ENCODE results near the gene PNO1. TPM values are rescaled to one million over a fixed set of nuclear protein-coding genes. Genes with fewer than 3 reads are reported as not detected.
"Not testable (repeated sequence)": the region's sequence is repeated elsewhere in the genome, so short reads cannot be mapped to it uniquely, and the experiment has no call there.

The PNO1 gene
- polyA plus RNA-seq (ENCODE audit: insufficient read length in 4 of 4) = 10 to 100 TPM; 16.1 to 20.2 (median 16.9) TPM

DNA sequence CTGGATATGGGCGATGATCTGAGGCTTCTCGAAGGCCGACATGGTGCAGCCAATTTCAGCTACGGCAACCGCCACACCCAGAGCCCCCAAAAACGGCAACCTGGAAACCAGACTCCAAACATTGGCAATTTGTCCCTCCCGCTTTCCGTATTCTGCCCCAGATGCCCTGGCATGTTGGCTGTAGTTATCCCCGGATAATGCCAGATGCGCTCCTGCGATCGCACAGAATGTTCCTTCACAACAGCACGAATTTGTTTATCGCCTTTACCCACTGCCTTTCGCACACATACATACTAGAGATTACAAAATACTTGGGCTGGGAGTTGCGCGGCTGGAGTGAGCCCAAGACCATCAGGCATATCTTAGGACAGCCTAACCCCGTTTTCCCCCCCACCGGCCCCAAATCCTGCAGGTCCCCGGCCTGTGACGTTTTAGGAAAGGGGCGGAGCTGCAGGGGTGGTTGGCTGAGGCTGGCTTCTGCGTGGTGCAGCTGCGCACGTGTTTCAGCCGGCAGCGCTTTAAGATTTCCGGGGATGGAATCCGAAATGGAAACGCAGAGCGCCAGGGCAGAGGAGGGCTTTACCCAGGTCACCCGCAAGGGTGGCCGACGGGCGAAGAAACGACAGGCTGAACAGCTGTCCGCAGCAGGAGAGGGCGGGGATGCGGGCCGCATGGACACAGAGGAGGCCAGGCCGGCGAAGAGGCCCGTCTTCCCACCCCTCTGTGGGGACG lies at the start of gene PNO1:
Gene PNO1, plus strand, starts transcription at position 487 of the 732 bp plus-strand sequence. Its CDS starts 47 bp downstream, at position 534.
- DNase-seq (ENCODE audit: low read depth in 4 of 4, low spot score in 2 of 4) = peak; percentile 95 to 99 (median 96)

DNA sequence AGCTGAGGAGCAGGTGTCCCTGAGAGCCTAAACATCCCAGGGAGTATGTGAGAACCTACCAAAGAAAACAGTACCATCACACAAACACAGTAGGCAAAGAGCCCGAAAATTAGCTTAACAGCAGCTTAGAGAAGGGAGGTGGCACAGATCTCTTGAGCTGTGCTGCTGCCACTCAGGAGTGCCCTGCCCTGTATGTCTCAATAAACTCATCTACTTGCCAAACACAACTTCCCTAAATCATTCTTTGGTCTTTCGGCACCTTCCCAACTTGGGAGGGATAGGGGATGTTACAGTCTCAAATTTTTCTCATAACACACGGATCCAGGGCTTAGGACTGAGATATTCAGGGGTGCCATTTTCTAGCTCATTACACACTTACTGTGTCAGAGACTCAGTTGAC lies 49.6 kb upstream of the PNO1 start:
- no peak for DNase-seq (ENCODE audit: low read depth in 4 of 4, low spot score in 2 of 4)

DNA sequence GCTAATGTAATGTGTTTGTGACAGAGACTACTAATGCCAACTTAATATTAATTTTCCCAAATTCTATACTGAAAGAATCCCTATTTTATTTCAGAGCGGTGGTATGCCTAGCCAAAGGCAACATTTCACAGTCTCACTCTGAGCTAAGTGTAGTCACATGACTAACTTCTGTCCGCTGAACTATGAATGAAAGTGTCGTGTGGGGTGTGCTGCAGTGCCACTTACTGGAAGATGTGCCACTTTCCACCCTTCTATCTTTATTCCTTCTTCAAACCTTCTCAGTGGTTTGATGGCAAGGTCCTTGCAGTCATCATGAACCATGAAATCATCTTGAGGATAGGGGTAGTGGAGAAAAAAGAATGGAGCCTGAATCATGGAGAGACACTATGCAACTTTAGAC lies 47.6 kb upstream of the PNO1 start:
- DNase-seq (ENCODE audit: low read depth in 4 of 4, low spot score in 2 of 4) = no peak

DNA sequence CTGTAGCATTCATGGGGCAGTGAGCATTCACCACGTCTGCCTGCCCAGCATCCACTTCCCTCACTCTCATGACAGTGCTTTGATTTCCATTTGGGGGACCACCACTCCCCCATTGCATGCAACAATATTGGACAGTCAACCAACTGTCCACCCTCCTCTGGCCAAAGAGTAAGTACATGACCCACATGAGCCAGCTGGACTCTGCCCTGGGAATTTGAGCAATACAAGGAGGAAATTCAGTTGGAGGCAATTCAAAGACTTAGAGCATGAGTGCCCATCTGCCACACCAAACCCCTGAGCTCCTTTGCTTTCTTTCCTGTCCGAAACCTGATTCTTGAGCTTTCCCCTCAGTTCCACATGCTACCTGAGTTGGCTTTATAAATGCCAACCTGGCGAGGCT lies 41.7 kb upstream of the PNO1 start:
- no peak for DNase-seq (ENCODE audit: low read depth in 4 of 4, low spot score in 2 of 4)

DNA sequence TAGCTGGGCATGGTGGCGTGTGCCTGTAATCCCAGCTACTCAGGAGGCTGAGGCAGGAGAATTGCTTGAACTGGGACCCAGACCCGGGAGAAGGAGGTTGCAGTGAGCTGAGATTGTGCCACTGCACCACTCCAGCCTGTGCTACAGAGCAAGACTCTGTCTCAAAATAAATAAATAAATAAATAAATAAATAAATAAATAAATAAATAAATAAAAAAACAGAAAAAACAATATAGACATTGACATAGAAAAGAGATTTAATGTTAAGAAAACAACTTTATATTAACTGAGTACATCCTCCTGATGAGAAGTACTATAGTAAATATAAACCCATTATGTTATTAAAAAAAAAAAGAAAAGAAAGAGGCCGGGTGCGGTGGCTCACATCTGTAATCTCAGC lies 39.8 kb upstream of the PNO1 start:
- not testable (repeated sequence) for DNase-seq (ENCODE audit: low read depth in 4 of 4, low spot score in 2 of 4)

- no peak for DNase-seq (ENCODE audit: low read depth in 4 of 4, low spot score in 2 of 4)
These were observed 38.9 kb upstream of the PNO1 start for GRCh38 chr2:68118816-68119215.

DNA sequence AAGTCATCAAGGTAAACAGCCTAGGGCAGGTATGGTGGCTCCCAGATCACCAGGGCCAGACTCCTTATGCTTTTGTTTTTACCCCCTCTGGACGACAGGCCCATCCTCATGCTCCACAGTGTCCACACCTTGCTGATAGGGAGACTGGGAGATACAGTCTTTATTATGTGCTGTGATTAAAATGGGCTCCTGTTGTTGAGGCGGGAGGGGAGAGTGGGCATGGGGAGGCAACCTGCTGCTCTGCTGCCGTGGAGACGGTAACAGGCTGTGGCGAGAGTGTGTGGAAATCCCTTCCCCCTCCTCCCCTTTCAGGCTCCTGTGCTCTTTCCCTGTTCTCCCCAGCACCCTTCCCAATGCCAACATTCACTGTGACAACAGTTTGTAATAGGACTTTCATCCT lies 38.2 kb upstream of the PNO1 start:
- DNase-seq (ENCODE audit: low read depth in 4 of 4, low spot score in 2 of 4) = no peak

- peak; percentile 41 to 82 (median 61) for DNase-seq (ENCODE audit: low read depth in 4 of 4, low spot score in 2 of 4)
These were observed 35.6 kb upstream of the PNO1 start for GRCh38 chr2:68121873-68122679.

- DNase-seq (ENCODE audit: low read depth in 4 of 4, low spot score in 2 of 4) = no peak
These were observed 35.1 kb upstream of the PNO1 start for GRCh38 chr2:68122680-68122964.

- DNase-seq (ENCODE audit: low read depth in 4 of 4, low spot score in 2 of 4) = no peak
These were observed 33.4 kb upstream of the PNO1 start for GRCh38 chr2:68124321-68124720.

- no peak for DNase-seq (ENCODE audit: low read depth in 4 of 4, low spot score in 2 of 4)
These were observed 31.9 kb upstream of the PNO1 start for GRCh38 chr2:68125821-68126220.

- no peak for DNase-seq (ENCODE audit: low read depth in 4 of 4, low spot score in 2 of 4)
These were observed 31.1 kb upstream of the PNO1 start for GRCh38 chr2:68126561-68126960.

DNA sequence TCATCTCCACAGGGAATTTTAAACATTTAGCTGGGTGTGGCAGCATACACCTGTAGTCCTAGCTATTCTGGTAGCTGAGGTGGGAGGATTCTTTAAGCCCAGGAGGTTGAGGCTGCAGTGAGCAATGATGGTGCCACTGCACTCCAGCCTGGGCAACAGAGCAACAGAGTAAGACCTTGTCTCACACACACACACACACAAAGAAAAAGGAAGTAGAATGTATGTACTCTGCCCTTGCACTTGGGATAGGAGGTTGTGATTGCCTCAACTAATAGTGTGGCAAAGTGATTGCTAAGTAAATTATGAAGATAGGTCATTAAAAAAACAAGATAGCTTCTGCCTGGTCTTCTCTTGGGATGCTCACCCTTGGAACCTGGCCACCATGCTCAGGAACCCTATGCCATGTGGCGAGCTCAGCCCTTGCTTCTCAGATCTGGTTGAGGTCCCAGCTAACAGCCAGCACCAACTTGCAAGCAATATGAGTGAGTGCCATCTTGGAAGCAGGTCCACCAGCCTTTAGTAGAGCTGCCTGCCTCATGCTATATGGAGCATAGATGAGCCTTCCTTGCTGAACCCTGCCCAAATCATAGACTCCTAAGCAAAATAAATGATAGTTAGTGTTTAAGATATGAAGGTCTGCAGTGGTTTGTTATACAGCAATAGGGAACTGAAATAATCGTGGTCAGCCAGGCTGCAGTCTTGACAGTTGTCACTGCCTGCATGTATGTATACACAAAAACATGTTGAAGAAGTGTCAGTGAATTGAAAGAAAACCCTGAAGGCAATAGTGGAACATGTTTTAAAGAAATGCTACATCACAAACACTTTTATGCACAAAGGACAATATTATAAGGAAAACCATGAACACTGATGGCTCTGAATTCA lies 30.1 kb upstream of the PNO1 start:
- DNase-seq (ENCODE audit: low read depth in 4 of 4, low spot score in 2 of 4) = no peak

DNA sequence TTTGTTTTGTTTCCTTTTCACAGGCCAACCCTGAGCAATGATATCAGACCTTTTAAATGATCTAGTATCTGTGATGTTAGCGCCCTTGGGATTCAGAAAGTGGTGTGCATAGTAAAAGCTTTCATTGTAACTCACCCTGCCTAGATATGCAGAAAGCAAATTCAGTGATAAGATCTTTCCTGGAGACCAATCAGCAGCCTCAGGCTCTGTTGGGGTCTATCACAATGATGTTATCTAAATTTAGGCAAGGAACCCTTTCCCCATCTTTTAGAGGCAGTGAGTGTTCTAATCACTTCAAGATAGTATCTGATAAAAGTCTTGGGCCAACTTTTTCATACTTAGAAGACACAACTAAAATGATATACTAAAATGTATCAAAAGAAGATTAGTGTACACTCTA lies 23.6 kb upstream of the PNO1 start:
- DNase-seq (ENCODE audit: low read depth in 4 of 4, low spot score in 2 of 4) = no peak

- DNase-seq (ENCODE audit: low read depth in 4 of 4, low spot score in 2 of 4) = no peak
These were observed 23.1 kb upstream of the PNO1 start for GRCh38 chr2:68134554-68134953.

DNA sequence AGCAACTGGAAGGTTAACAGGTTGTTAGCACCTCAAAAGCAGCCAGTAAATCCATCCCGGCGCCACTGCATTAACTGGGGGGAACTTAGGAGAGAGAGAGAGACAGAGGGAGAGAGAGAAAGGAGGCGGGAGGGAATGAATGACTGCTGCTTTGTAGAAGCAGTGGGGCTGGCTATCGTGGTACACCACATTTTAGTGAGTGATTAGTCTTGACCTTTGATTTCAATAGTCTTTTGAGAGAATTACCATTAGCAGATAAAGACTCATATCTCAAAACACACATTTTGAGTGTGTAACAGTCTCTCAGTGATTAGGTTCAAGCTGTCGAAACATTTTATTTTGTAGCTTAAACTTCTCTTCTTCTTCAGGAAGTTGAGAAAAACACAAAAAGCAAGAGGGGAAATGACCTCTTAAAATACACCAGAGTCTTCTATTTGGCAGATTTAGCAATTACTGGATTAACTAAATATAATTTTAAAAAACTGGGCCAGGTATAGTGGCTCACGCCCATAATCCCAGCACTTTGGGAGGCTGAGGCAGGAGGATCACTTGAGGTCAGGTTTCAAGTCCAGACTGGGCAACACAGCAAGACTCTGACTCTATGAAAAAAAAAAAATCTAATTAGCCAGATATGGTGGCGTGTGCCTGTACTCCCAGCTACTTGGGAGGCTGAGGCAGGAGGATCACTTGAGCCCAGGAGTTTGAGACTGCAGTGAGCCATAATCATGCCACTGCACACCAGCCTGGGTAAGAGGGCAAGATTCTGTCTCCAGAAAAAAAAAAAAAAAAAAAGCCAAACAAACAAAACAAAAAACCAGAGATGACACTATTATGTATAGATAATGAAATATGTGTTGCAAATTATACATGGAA lies 22.0 kb upstream of the PNO1 start:
- DNase-seq (ENCODE audit: low read depth in 4 of 4, low spot score in 2 of 4) = no peak

DNA sequence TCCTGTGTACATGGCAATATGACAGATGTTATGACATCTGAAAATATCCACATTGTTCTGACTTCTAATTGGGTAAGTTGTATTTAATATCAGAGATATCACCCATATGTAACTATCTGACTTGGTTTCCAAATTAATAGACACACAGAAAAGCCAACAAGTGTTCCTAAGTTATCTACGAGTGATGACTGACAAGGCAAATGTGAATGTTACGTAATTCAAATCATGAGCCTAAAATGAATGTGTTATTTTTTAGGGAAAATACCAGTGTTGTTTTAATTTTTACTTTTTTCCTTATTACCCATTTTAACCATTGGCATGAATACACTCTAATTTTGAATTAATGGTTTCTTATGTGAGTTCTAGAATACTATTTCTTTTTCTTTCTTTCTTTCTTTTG lies 15.8 kb upstream of the PNO1 start:
- DNase-seq (ENCODE audit: low read depth in 4 of 4, low spot score in 2 of 4) = no peak

DNA sequence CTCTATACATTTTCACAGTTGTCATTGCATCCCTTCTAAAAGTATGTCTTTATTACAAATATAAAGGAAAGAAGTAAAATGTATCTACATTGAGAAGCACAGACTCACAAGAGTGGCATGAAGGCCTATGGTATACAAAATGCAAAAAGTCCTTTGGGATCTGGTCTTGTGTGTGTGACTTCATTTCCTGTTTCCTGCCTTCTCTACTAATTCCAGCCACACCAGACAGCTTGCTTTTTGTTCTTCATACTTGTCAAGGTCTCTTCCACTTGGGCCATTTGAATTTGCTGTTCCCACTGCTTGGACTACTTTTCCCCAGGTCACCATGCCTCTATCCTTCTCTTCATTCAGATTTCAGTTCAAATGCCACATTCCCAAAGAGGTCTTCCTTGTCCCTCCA lies 6.7 kb upstream of the PNO1 start:
- no peak for DNase-seq (ENCODE audit: low read depth in 4 of 4, low spot score in 2 of 4)

GRCh38 chr2:68152681-68153347 lies 4.9 kb upstream of the PNO1 start:
- no peak for DNase-seq (ENCODE audit: low read depth in 4 of 4, low spot score in 2 of 4)

DNA sequence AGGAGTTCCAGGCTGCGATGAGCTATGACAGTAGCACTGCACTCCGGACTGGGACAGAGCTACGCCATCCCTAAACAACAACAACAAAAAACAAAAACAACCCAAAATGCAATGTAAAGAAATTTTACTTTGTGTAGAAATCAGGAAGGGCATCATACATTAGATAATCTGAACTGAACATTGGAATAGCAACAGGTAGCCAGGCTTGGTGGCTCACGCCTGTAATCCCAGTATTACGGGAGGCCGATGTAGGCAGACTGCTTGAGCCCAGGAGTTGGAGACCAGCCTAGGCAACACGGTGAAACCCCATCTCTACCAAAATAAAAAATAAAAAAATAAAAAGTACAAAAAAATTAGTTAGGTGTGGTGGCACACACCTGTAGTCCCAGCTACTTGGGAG lies 2.1 kb upstream of the PNO1 start:
- no peak for DNase-seq (ENCODE audit: low read depth in 4 of 4, low spot score in 2 of 4)

All from left renal cortex interstitium (tissue), 4 donors.